Psoas muscle (tissue), 8 donors: ENCODE data around the gene C2orf49. TPM values are rescaled to one million over a fixed set of nuclear protein-coding genes. Genes with fewer than 3 reads are reported as not detected.

Experiments used
- ATAC-seq, 4 donors: fragments of 200-7000 bp; cut with Tn5 transposase; one replicate each; pipeline ENCODE4 v1.9.1; 2020; ENCODE audit warnings: moderate library complexity in 3 of 4, mild to moderate bottlenecking in 2 of 4
- DNase-seq, 2 donors: peaks; one replicate each; pipeline ENCODE4 v3.0.0-alpha.2; 2020
- H3K27ac ChIP-seq: fragments of 200-600 bp; one replicate; pipeline ENCODE4 v1.8.0; 2022
- H3K27me3 ChIP-seq, 3 donors: fragments of 200-600 bp in 1 of 3; one replicate each; pipeline versions ENCODE4 v1.6.1 to v1.8.0; 2013 to 2022; ENCODE audit warnings: low read length in 2 of 3, mild to moderate bottlenecking in 2 of 3, moderate library complexity in 1 of 3; ENCODE audit not compliant: insufficient read depth in 3 of 3
- H3K36me3 ChIP-seq, 2 donors: fragments of 200-600 bp in 1 of 2; one replicate each; pipeline versions ENCODE4 v1.6.1 to v1.8.0; 2013 to 2022; ENCODE audit warnings: low read depth in 1 of 2, mild to moderate bottlenecking in 1 of 2, moderate library complexity in 1 of 2; ENCODE audit not compliant: insufficient read depth in 1 of 2
- H3K4me1 ChIP-seq: fragments of 200-600 bp; one replicate; pipeline ENCODE4 v1.8.0; 2022
- H3K4me3 ChIP-seq: fragments of 200-600 bp; one replicate; pipeline ENCODE4 v1.8.0; 2022; ENCODE audit warnings: mild to moderate bottlenecking
- H3K9me3 ChIP-seq: fragments of 200-600 bp; one replicate; pipeline ENCODE4 v1.8.0; 2022
- CTCF ChIP-seq: fragments of 200-600 bp; IDR thresholded peaks from one replicate; pipeline ENCODE4 v1.8.0; 2022; ENCODE audit warnings: antibody characterized with exemption
- whole genome bisulfite sequencing, 3 donors: extraction: QIAGEN DNeasy Blood & Tissue Kit; methylation state at CpG; one replicate each; pipeline versions ENCODE4 v1.1.6 to v1.1.7; 2013; 5-methylcytosine and 5-hydroxymethylcytosine counted together
- intact Hi-C, 2 donors: fragments of 100-400 bp; cut with DNase I; formaldehyde crosslinking; loops; one replicate each; pipeline versions ENCODE4 v1.11.0 to v1.14.2; 2022
- polyA plus RNA-seq, 3 donors: library from polyadenylated mRNA; stranded (reverse); fragments of 200-250 nt; gene quantifications; one replicate each; pipeline ENCODE4 v1.2.3, GENCODE V29; 2013
- total RNA-seq, 4 donors: library from RNA; stranded (reverse); fragmentation: NEBNext Ultra II Directional in 2 of 4; extraction: Animal tissue kit (Norgen Biotek cat#: 25700) in 2 of 4; gene quantifications; one replicate each; pipeline versions ENCODE4 v1.2.1 to v1.2.4, GENCODE V29; 2021 to 2023
- donor health status: healthy with polysubstance abuse.
- donor health status: DM: no; HTN: no; CAD: no; lungs with moderate emphysema.
- donor health status: Bipolar disorder and iron deficiency.
- donor health status: healthy.
- donor health status: DM: yes; HTN: yes; CAD: no.
- donor health status: DM: no; HTN: no; CAD: no.
- donor health status: DM: no; HTN: no; CAD: no.
- donor health status: DM: yes; HTN: yes; CAD: no.

C2orf49 gene
- total and polyA plus RNA-seq, 7 donors: 13.2 to 24.6 (median 15.0) TPM

DNA sequence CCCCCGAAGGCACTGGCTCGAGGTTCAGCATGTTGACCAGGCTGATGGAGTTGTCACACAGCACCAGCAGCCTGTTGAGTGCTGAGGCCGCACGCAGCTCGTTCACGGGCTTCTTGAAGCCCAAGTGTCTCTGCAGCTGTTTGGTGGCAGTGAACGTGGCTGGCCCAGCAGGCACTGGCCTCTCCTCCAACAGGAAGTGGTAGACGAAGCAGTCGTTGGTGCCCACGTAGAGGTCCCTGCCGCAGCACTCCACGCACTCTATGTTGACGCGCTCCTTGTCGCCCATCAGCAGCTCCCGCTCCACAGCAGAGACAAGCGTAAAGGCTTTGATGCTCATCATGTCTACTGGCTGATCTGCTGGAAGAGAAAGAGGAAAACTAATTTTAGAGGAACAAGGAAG lies 29.4 kb upstream of the C2orf49 start:
- no peak for ATAC-seq

DNA sequence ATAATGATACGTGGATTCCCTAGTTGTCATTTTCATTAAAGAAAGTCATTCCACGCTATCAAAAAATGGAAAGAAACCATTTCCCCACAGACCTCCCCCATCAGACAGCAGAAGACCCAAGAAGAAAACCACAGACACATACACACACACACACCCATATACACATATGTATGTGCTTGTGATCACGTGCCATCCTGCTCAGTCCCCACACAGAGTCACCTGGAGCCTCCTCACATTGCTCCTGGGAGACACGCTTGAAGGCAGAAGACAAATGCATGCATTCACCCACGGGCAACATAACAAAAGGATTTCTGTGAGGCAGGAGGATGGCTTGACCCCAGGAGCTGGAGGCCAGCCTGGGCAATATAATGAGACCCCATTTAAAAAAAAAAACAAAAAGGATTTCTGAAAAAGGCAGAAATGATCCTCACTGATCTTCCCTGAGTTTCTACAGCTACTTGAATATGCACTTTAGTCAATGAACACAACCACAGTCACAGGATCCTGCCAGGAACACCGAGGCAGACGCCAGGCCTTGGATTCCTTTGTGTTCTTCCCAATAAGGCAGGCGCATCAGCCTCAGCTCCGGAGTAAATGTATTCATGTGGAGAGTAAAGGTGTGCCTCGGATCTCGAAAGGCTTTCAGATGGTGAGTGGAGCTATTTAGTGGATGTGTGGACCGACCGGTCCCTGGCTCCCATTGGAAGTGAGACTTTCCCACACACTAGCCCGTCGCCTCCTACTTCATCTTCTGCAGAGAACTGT lies 28.8 kb upstream of the C2orf49 start:
- WGBS, 3 donors: 91 to 92% (median 92%) methylated on average over 15 of the region's 15 CpGs
- DNase-seq (no peak), ATAC-seq (peak in 3 of 4 donors; percentile 7 to 19 (median 8))
- no peak overlapping the region for H3K27ac ChIP-seq
- H3K4me1 ChIP-seq: no peaks in the 10 kb centered on the region
- H3K9me3 ChIP-seq: no peaks in the 10 kb centered on the region
- H3K27me3 ChIP-seq: no peaks in the 10 kb centered on the region
- intact Hi-C loops: no loop called here
- peaks cover 6 to 22% of the 10 kb centered on the region in 2 donors for H3K36me3 ChIP-seq
- H3K4me3 ChIP-seq: no peak overlapping the region
- TF ChIP-seq CTCF: no peak

More for the DNA sequence above, 29.4 kb upstream of the C2orf49 start:
- Histone ChIP-seq H3K4me1 (no peaks in the 10 kb centered on the region), H3K36me3 (peaks cover 6 to 22% of the 10 kb centered on the region in 2 donors), H3K27ac (no peak overlapping the region), H3K9me3 (no peaks in the 10 kb centered on the region), H3K27me3 (no peaks in the 10 kb centered on the region), H3K4me3 (no peak overlapping the region)
- intact Hi-C loops: no loop called here
- no peak for TF ChIP-seq CTCF
- no peak for DNase-seq
- 90 to 96% (median 93%) methylated on average over 17 of the region's 17 CpGs for WGBS, 3 donors

DNA sequence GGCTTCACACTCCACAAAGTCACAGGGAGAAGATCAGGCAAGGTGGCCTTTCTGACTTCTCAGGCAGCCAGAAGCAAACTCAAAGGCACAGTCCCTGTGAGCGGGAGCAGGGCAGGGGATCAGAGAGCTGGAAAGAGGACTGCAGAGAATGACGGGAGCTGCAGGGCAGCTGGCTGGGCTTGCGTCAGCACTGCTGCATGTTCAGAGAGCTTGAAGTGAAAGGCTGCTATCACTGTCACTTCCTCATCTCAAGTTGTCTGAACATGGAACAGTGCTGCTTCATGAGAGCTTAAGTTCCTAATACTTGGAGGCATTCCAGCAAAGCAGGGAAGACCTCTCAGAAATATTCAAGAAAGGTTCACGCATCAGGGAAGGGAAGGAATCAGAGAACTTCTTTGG lies 28.2 kb upstream of the C2orf49 start:
- intact Hi-C loops: no loop called here
- Histone ChIP-seq H3K9me3 (no peaks in the 10 kb centered on the region), H3K4me3 (no peak overlapping the region), H3K4me1 (no peaks in the 10 kb centered on the region), H3K27ac (no peak overlapping the region), H3K27me3 (no peaks in the 10 kb centered on the region), H3K36me3 (peaks cover 6 to 22% of the 10 kb centered on the region in 2 donors)
- WGBS, 3 donors: 60 to 80% (median 64%) methylated on average over 4 of the region's 4 CpGs
- ATAC-seq (peak; percentile 67 to 80 (median 76)), DNase-seq (peak; percentile 32 to 55)
- TF ChIP-seq CTCF: no peak

GRCh38 chr2:105313877-105314276 lies 23.5 kb upstream of the C2orf49 start:
- DNase-seq (no peak), ATAC-seq (no peak)
- Histone ChIP-seq H3K4me1 (peaks cover 9% of the 10 kb centered on the region), H3K4me3 (no peak overlapping the region), H3K36me3 (peaks cover 0 to 2% of the 10 kb centered on the region in 2 donors), H3K27ac (no peak overlapping the region), H3K27me3 (no peaks in the 10 kb centered on the region), H3K9me3 (no peaks in the 10 kb centered on the region)
- no peak for TF ChIP-seq CTCF
- intact Hi-C loops: no loop called here

DNA sequence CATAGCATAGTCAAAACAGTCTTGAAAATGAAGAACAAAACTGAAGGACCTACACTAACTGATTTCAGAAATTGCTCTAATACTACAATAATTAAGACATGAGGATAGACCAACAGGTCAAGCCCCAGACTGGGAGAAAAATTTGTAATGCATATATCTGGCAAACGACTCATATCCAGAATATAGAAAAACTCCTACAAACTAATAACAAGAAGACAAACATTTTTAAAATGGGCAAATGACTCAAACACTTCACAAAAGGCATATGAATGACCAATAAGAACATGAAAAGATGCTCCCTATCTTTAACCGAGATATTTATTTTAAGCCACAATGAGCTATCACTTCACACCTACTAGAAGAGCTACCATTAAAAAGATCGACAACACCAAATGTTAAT lies 22.0 kb upstream of the C2orf49 start:
- Histone ChIP-seq H3K4me3 (no peak overlapping the region), H3K4me1 (peaks cover 16% of the 10 kb centered on the region), H3K9me3 (no peaks in the 10 kb centered on the region), H3K27me3 (no peaks in the 10 kb centered on the region), H3K36me3 (peaks cover 0 to 2% of the 10 kb centered on the region in 2 donors), H3K27ac (no peak overlapping the region)
- ATAC-seq (no peak), DNase-seq (no peak)
- 62 to 83% (median 67%) methylated on average over 3 of the region's 3 CpGs for WGBS, 3 donors
- intact Hi-C loops: no loop called here
- TF ChIP-seq CTCF: no peak
